K562 (cell line): Measurements from ENCODE around the gene USP44. TPM values are rescaled to one million over a fixed set of nuclear protein-coding genes. Genes with fewer than 3 reads are reported as not detected.

Experiments
- ATAC-seq: fragments of 200-7000 bp; cut with Tn5 transposase; 3 replicates; pipeline ENCODE4 v1.9.1; 2020; ENCODE audit warnings: moderate library complexity
- BruUV-seq: library from RNA; stranded (reverse); fragments of 400-500 nt; replicated peaks from 2 replicates; lab custom pipeline; 2021; lab: Mats Ljungman, UMichigan
- CTCF ChIA-PET: fragments of 300-600 bp; formaldehyde crosslinking; extraction: SDS; loops from one replicate; lab custom pipeline; 2021; ENCODE audit warnings: low intra/inter-chr PET ratio; lab: Yijun Ruan, JAX
- POLR2A ChIA-PET: fragments of 300-600, 350-650 bp; sonication (Branson Sonifier 250); formaldehyde crosslinking; extraction: SDS; loops from one replicate; lab custom pipeline; 2021; ENCODE audit warnings: antibody characterized with exemption, inconsistent platforms; lab: Yijun Ruan, JAX
- DNase-seq, 4 experiments: peaks; one replicate each; pipeline versions ENCODE4 v3.0.0 to v3.0.0-alpha.2; 2011 to 2018; ENCODE audit warnings: low spot score in 3 of 4, mixed read lengths in 3 of 4; ENCODE audit errors: extremely low read depth in 1 of 4
- FAIRE-seq: peaks from 2 replicates; lab custom pipeline; 2011; peaks lifted over from hg19 to GRCh38; lab: Jason Lieb, UNC
- H2AFZ ChIP-seq: 2 replicates; pipeline ENCODE4 v1.6.0; 2011; ENCODE audit warnings: low read depth, low read length, control low read depth, inconsistent platforms
- H3K27ac ChIP-seq: fragments of 200-600 bp; 3 replicates; pipeline ENCODE4 v1.8.0; 2011; ENCODE audit warnings: low read depth, mild to moderate bottlenecking, control low read depth, inconsistent platforms, low read length, moderate library complexity, mixed read lengths; ENCODE audit errors: extremely low read depth
- H3K27me3 ChIP-seq, 2 experiments: fragments of 300-600 bp in 1 of 2; 2 replicates in 1 of 2; 3 replicates in 1 of 2; pipeline versions ENCODE4 v1.6.0 to v1.8.0; 2011; ENCODE audit warnings: inconsistent platforms in 2 of 2, low read length in 2 of 2, mild to moderate bottlenecking in 1 of 2, mixed read lengths in 1 of 2, moderate library complexity in 1 of 2; ENCODE audit not compliant: control insufficient read depth in 2 of 2, insufficient read depth in 2 of 2
- H3K36me3 ChIP-seq: fragments of 300-600 bp; 3 replicates; pipeline ENCODE4 v1.8.0; 2011; ENCODE audit warnings: mild to moderate bottlenecking, low read length, inconsistent platforms; ENCODE audit not compliant: control insufficient read depth, insufficient read depth
- H3K4me1 ChIP-seq, 2 experiments: fragments of 200-600 bp in 1 of 2; replicated peaks in 1 of 2; 2 replicates in 1 of 2; 3 replicates in 1 of 2; pipeline versions ENCODE4 v1.5.1 to v1.8.0; 2011; ENCODE audit warnings: inconsistent platforms in 2 of 2, low read length in 2 of 2, mild to moderate bottlenecking in 1 of 2, mixed read lengths in 1 of 2, moderate library complexity in 1 of 2; ENCODE audit not compliant: control insufficient read depth in 2 of 2, insufficient read depth in 2 of 2
- H3K4me2 ChIP-seq: 2 replicates; pipeline ENCODE4 v1.6.1; 2011; ENCODE audit warnings: low read length, control low read depth, inconsistent platforms, mixed read lengths; ENCODE audit not compliant: insufficient read depth
- H3K4me3 ChIP-seq: fragments of 200-600 bp; sonication (generic), shearing (Covaris generic); 2 replicates; pipeline ENCODE4 v1.5.1; 2016; ENCODE audit warnings: control low read depth, inconsistent platforms
- H3K79me2 ChIP-seq: fragments of 200-600 bp; 3 replicates; pipeline ENCODE4 v1.8.0; 2011; ENCODE audit warnings: low read length, inconsistent platforms; ENCODE audit not compliant: control insufficient read depth, insufficient read depth
- H3K9ac ChIP-seq, 2 experiments: 2 replicates each; pipeline versions ENCODE4 v1.6.0 to v1.6.1; 2011; ENCODE audit warnings: low read depth in 2 of 2, low read length in 2 of 2, control low read depth in 1 of 2, inconsistent platforms in 1 of 2, mild to moderate bottlenecking in 1 of 2, mixed read lengths in 1 of 2; ENCODE audit not compliant: insufficient read depth in 1 of 2
- H3K9me1 ChIP-seq: one replicate; pipeline ENCODE4 v1.6.0; 2011; ENCODE audit warnings: inconsistent platforms, mild to moderate bottlenecking, low read length, moderate library complexity; ENCODE audit not compliant: control insufficient read depth, insufficient read depth
- H3K9me3 ChIP-seq: replicated peaks from 2 replicates; pipeline ENCODE4 v1.5.1; 2011; ENCODE audit warnings: low read depth, low read length, inconsistent platforms; ENCODE audit not compliant: control insufficient read depth, insufficient read depth
- H4K20me1 ChIP-seq: replicated peaks from 2 replicates; pipeline ENCODE4 v1.6.1; 2011; ENCODE audit warnings: low read length, inconsistent platforms, mixed read lengths; ENCODE audit not compliant: control insufficient read depth, insufficient read depth
- COPS2 ChIP-seq: fragments of 450-650 bp; conservative IDR thresholded peaks from 2 replicates; pipeline ENCODE4 v1.6.1; 2016; ENCODE audit warnings: mild to moderate bottlenecking, moderate library complexity
- GTF2F1 ChIP-seq: IDR thresholded peaks from 2 replicates; pipeline ENCODE4 v1.6.1; 2011; ENCODE audit warnings: low read depth, low read length, improper control_type of control experiment
- HEY1 ChIP-seq: fragments of 250-450 bp; sonication (Bioruptor Pico); IDR thresholded peaks from 2 replicates; pipeline ENCODE4 v1.5.0; 2020; ENCODE audit warnings: mild to moderate bottlenecking, moderate library complexity, borderline replicate concordance
- KAT8 ChIP-seq: fragments of 450-650 bp; IDR thresholded peaks from 2 replicates; pipeline ENCODE4 v1.6.1; 2016; ENCODE audit warnings: low read depth, mild to moderate bottlenecking
- RAD51 ChIP-seq: fragments of 450-650 bp; IDR thresholded peaks from 2 replicates; pipeline ENCODE4 v1.7.1; 2016; ENCODE audit warnings: low read depth, mild to moderate bottlenecking, borderline replicate concordance
- RBM25 ChIP-seq: fragments of 200-400 bp; formaldehyde crosslinking; IDR thresholded peaks from 2 replicates; pipeline ENCODE4 v1.6.1; 2018; ENCODE audit warnings: low read length, low read depth, moderate library complexity; ENCODE audit not compliant: severe bottlenecking
- RBM39 ChIP-seq: fragments of 200-400 bp; formaldehyde crosslinking; optimal IDR thresholded peaks from 2 replicates; pipeline ENCODE3; 2018; ENCODE audit warnings: low read depth, low read length
- SOX6 ChIP-seq: fragments of 450-650 bp; IDR thresholded peaks from 2 replicates; pipeline ENCODE4 v1.6.1; 2014; ENCODE audit warnings: mild to moderate bottlenecking
- TOE1 ChIP-seq, 2 experiments: fragments of 450-650 bp in 1 of 2; sonication (generic) in 1 of 2; formaldehyde crosslinking in 1 of 2; IDR thresholded peaks; 2 replicates each; pipeline versions ENCODE4 v1.7.1 to v1.8.0; 2016 to 2022; ENCODE audit warnings: borderline replicate concordance in 2 of 2, mild to moderate bottlenecking in 2 of 2, antibody characterized with exemption in 1 of 2, inconsistent platforms in 1 of 2, low read depth in 1 of 2, missing genetic modification reagents in 1 of 2, moderate library complexity in 1 of 2
- ZNF143 ChIP-seq: sonication (generic); formaldehyde crosslinking; IDR thresholded peaks from 2 replicates; pipeline ENCODE4 v1.9.0; 2022; ENCODE audit warnings: mild to moderate bottlenecking, missing genetic modification reagents
- ZNF239 ChIP-seq: fragments of 250-450 bp; sonication (Bioruptor Pico); IDR thresholded peaks from 2 replicates; pipeline ENCODE4 v1.4.0; 2020; ENCODE audit warnings: mild to moderate bottlenecking
- ZNF354B ChIP-seq: fragments of 250-450 bp; sonication (Bioruptor Pico); IDR thresholded peaks from 2 replicates; pipeline ENCODE4 v1.4.0; 2020
- ZNF444 ChIP-seq: fragments of 250-450 bp; sonication (Bioruptor Pico); IDR thresholded peaks from 2 replicates; pipeline ENCODE4 v1.4.0; 2020; ENCODE audit warnings: mild to moderate bottlenecking, moderate library complexity
- ZNF507 ChIP-seq: conservative IDR thresholded peaks from 2 replicates; pipeline ENCODE4 v1.6.1; 2017; ENCODE audit warnings: missing genetic modification characterization, missing compliant biosample characterization
- WGBS: fragments of 100-300 bp; shearing (Covaris generic); methylation state at CpG from one replicate; pipeline ENCODE4 v1.1.6; 2016; ENCODE audit warnings: low coverage, mixed read lengths; ENCODE audit not compliant: insufficient coverage; ENCODE audit errors: missing lambda C conversion rate; 5-methylcytosine and 5-hydroxymethylcytosine counted together
- in situ Hi-C: fragments of 300-500 bp; cut with MboI; formaldehyde crosslinking; loops from 4 replicates; pipeline ENCODE4 v1.15.0; 2018; ENCODE audit warnings: inconsistent platforms, mixed read lengths
- intact Hi-C: fragments of 100-400 bp; cut with micrococcal nuclease; formaldehyde crosslinking; loops from 2 replicates; pipeline ENCODE4 v1.14.2; 2022
- polyA plus RNA-seq, 8 experiments: library from polyadenylated mRNA; depleted of rRNA in 4 of 8; stranded (reverse) in 5 of 8; unstranded in 3 of 8; fragments of >200 nt; fragmentation: Nextera tagmentation in 2 of 8; fragmentation: Illumina TruSeq in 1 of 8; extraction: Ambion mirVana in 2 of 8; extraction: Trizol in 1 of 8; gene quantifications; 2 replicates each; pipeline versions ENCODE4 v1.2.1 to v1.2.3, GENCODE V29; 2011 to 2014; ENCODE audit warnings: inconsistent platforms in 1 of 8, missing spikeins in 1 of 8
- total RNA-seq, 7 experiments: library from RNA; depleted of rRNA in 6 of 7; stranded (reverse); fragments of >200 nt in 6 of 7; fragmentation: Illumina TruSeq in 2 of 7; extraction: Trizol in 2 of 7; gene quantifications; 2 replicates each; pipeline versions ENCODE4 v1.2.1 to v1.2.3, GENCODE V29; 2011 to 2021; ENCODE audit warnings: low replicate concordance in 1 of 7

Gene USP44
- total and polyA plus RNA-seq, 9 of the 15 experiments (the other 6 are each of a cell fraction or from before 2014, with no cell fraction given): 2.1 to 5.7 (median 2.8) TPM

GRCh38 chr12:95551913-95552516 lies 739 bp upstream of the USP44 start:
- no peaks in the 10 kb centered on the region for H3K36me3 ChIP-seq
- H3K27me3 ChIP-seq: 0 out of 5 replicates have a peak, but pooled peaks cover 0 to 3% of the 10 kb centered on the region in 2 experiments
- no peak for TF ChIP-seq HEY1
- H3K9me1 ChIP-seq: no peaks in the 10 kb centered on the region
- peaks cover 6 to 12% of the 10 kb centered on the region in 2 experiments; a peak in 4 of 5 replicates for H3K4me1 ChIP-seq
- H4K20me1 ChIP-seq: no peaks in the 10 kb centered on the region
- in situ Hi-C loops (no loop called here), intact Hi-C loops (no loop called here)
- H3K4me3 ChIP-seq: no peak overlapping the region
- 19% methylated on average over 7 of the region's 7 CpGs for WGBS
- DNase-seq (no peak), FAIRE-seq (no peak), ATAC-seq (no peak)
- no peak overlapping the region for H3K27ac ChIP-seq
- H3K9ac ChIP-seq: no peak overlapping the region
- no peak overlapping the region for H3K4me2 ChIP-seq
- peak overlapping the region; percentile 53; the same call in 1 of the 2 replicates for H2AFZ ChIP-seq
- BruUV-seq: no TSS peak
- H3K9me3 ChIP-seq: peaks cover 8% of the 10 kb centered on the region; the same call in 1 of the 2 replicates
- ChIA-PET CTCF (no interaction called here), POLR2A (no interaction called here)
- 0 out of 3 replicates have a peak, but pooled peaks cover 4% of the 10 kb centered on the region for H3K79me2 ChIP-seq

GRCh38 chr12:95549392-95550084 lies 1.7 kb downstream of the USP44 start:
- ChIA-PET CTCF (no interaction called here), POLR2A (no interaction called here)
- Histone ChIP-seq H2AFZ (peak overlapping the region; percentile 88; the same call in 1 of the 2 replicates), H3K4me1 (peaks cover 2 to 12% of the 10 kb centered on the region in 2 experiments; a peak in 4 of 5 replicates), H3K4me2 (no peak overlapping the region), H3K36me3 (no peaks in the 10 kb centered on the region), H3K27me3 (0 out of 5 replicates have a peak, but pooled peaks cover 0 to 3% of the 10 kb centered on the region in 2 experiments), H3K9ac (no peak overlapping the region), H4K20me1 (no peaks in the 10 kb centered on the region), H3K79me2 (peaks cover 4% of the 10 kb centered on the region; the same call in 1 of the 3 replicates), H3K9me3 (peaks cover 8% of the 10 kb centered on the region; the same call in 1 of the 2 replicates), H3K4me3 (no peak overlapping the region; the same call in 1 of the 2 replicates), H3K27ac (no peak overlapping the region), H3K9me1 (no peaks in the 10 kb centered on the region)
- no TSS peak for BruUV-seq
- 78% methylated on average over 11 of the region's 12 CpGs for WGBS
- FAIRE-seq (no peak), DNase-seq (no peak), ATAC-seq (no peak)
- TF ChIP-seq SOX6 (no peak), RBM25 (peak; percentile 61), ZNF444 (CRISPR knock-in tag) (no peak), ZNF354B (peak; percentile 88), ZNF143 (CRISPR knock-in tag) (no peak), ZNF507 (tag) (peak; percentile 99), RAD51 (no peak), ZNF239 (CRISPR knock-in tag) (no peak), GTF2F1 (no peak), KAT8 (no peak), RBM39 (no peak), COPS2 (no peak), TOE1 (IDR thresholded peaks at IDR 0.05; ENCODE audit: borderline replicate concordance) (no peak), TOE1 (CRISPR knock-in tag; IDR thresholded peaks at IDR 0.05; ENCODE audit: borderline replicate concordance, low read depth) (no peak)
- in situ Hi-C loops (no loop called here), intact Hi-C loops (no loop called here)
